Subcutaneous adipose tissue (tissue), 4 donors: ENCODE results near the gene TAF1C. TPM values are rescaled to one million over a fixed set of nuclear protein-coding genes. Genes with fewer than 3 reads are reported as not detected.

Experiments
- CTCF ChIP-seq: fragments of 450-650 bp; IDR thresholded peaks from one replicate; pipeline ENCODE4 v1.5.1; 2016; ENCODE audit warnings: low read depth, mild to moderate bottlenecking, control low read depth, antibody characterized with exemption, moderate library complexity
- total RNA-seq, 4 donors: library from RNA; depleted of rRNA; stranded (reverse); fragments of >200 nt; gene quantifications; one replicate each; pipeline ENCODE4 v1.1.0, GENCODE V29; 2016

Gene TAF1C
- total RNA-seq, 4 donors from 2014 or later, result 15.0 to 99.7 (median 36.5) TPM

GRCh38 chr16:84209989-84210388, 23.1 kb upstream of the TAF1C start:
- no peak for TF ChIP-seq CTCF

- no peak for TF ChIP-seq CTCF
Measured at GRCh38 chr16:84207879-84208278, 21.0 kb upstream of the TAF1C start.

- TF ChIP-seq CTCF, result no peak
Measured at GRCh38 chr16:84207251-84207650, 20.4 kb upstream of the TAF1C start.

- no peak for TF ChIP-seq CTCF
Measured at GRCh38 chr16:84205976-84206691, 19.3 kb upstream of the TAF1C start.

- no peak for TF ChIP-seq CTCF
Measured at GRCh38 chr16:84199861-84200260, 13.0 kb upstream of the TAF1C start.

- TF ChIP-seq CTCF, result no peak
Measured at GRCh38 chr16:84199097-84199496, 12.2 kb upstream of the TAF1C start.

- no peak for TF ChIP-seq CTCF
Measured at GRCh38 chr16:84198401-84198800, 11.5 kb upstream of the TAF1C start.
